Endothelial cell of umbilical vein (primary cell): ENCODE measurements around the gene TMEM207. TPM values are rescaled to one million over a fixed set of nuclear protein-coding genes. Genes with fewer than 3 reads are reported as not detected.

Experiments
- Bru-seq: library from RNA; stranded (reverse); fragments of 400-500 nt; gene quantifications from one replicate; lab custom pipeline; 2021; lab: Mats Ljungman, UMichigan
- BruChase-seq, 2 experiments: library from RNA; stranded (reverse); fragments of 400-500 nt; gene quantifications; one replicate each; lab custom pipeline; 2021; lab: Mats Ljungman, UMichigan
- BruUV-seq: library from RNA; stranded (reverse); fragments of 400-500 nt; replicated peaks from 2 replicates; lab custom pipeline; 2021; lab: Mats Ljungman, UMichigan
- CTCF ChIA-PET: fragments of 300-600, 350-600 bp; sonication (Branson Sonifier 250); formaldehyde crosslinking; loops from one replicate; lab custom pipeline; 2021; ENCODE audit warnings: antibody characterized with exemption, inconsistent platforms; lab: Charles Lee
- POLR2A ChIA-PET: fragments of 300-600, 350-600 bp; sonication (Branson Sonifier 250); formaldehyde crosslinking; loops from one replicate; lab custom pipeline; 2021; ENCODE audit warnings: antibody characterized with exemption, inconsistent platforms; lab: Charles Lee
- DNase-seq: peaks from one replicate; pipeline ENCODE4 v3.0.0-alpha.2; 2011; ENCODE audit warnings: low read depth, low spot score
- FAIRE-seq: peaks from 2 replicates; lab custom pipeline; 2011; peaks lifted over from hg19 to GRCh38; lab: Jason Lieb, UNC
- H2AFZ ChIP-seq: 2 replicates; pipeline ENCODE4 v1.6.0; 2012; ENCODE audit warnings: low read depth, low read length, control low read depth, inconsistent platforms
- H3K27ac ChIP-seq: 2 replicates; pipeline ENCODE4 v1.5.1; 2011; ENCODE audit warnings: low read depth, mild to moderate bottlenecking, control low read depth, low read length, moderate library complexity; ENCODE audit not compliant: insufficient read depth
- H3K27me3 ChIP-seq, 2 experiments: 2 replicates each; pipeline versions ENCODE4 v1.6.0 to v1.6.1; 2011; ENCODE audit warnings: low read length in 2 of 2, mixed read lengths in 1 of 2; ENCODE audit not compliant: control insufficient read depth in 2 of 2, insufficient read depth in 2 of 2
- H3K36me3 ChIP-seq, 2 experiments: 2 replicates in 1 of 2; 3 replicates in 1 of 2; pipeline ENCODE4 v1.5.1; 2011; ENCODE audit warnings: low read length in 2 of 2, mild to moderate bottlenecking in 1 of 2, moderate library complexity in 1 of 2; ENCODE audit not compliant: control insufficient read depth in 2 of 2, insufficient read depth in 2 of 2; ENCODE audit errors: extremely low read depth in 1 of 2
- H3K4me1 ChIP-seq: 3 replicates; pipeline ENCODE4 v1.5.1; 2011; ENCODE audit warnings: mild to moderate bottlenecking, low read length; ENCODE audit not compliant: control insufficient read depth, insufficient read depth; ENCODE audit errors: extremely low read depth
- H3K4me2 ChIP-seq: 2 replicates; pipeline ENCODE4 v1.6.1; 2011; ENCODE audit warnings: low read length, control low read depth, mixed read lengths; ENCODE audit not compliant: insufficient read depth
- H3K4me3 ChIP-seq, 3 experiments: fragments of 200-600 bp in 1 of 3; sonication (generic), shearing (Covaris generic) in 1 of 3; replicated peaks in 1 of 3; 2 replicates each; pipeline ENCODE4 v1.5.1; 2011 to 2016; ENCODE audit warnings: control low read depth in 3 of 3, low read length in 3 of 3, mild to moderate bottlenecking in 2 of 3, inconsistent platforms in 1 of 3, low read depth in 1 of 3, moderate library complexity in 1 of 3; ENCODE audit not compliant: insufficient read depth in 1 of 3
- H3K79me2 ChIP-seq: 2 replicates; pipeline ENCODE4 v1.6.0; 2012; ENCODE audit warnings: low read length, inconsistent platforms; ENCODE audit not compliant: control insufficient read depth, insufficient read depth
- H3K9ac ChIP-seq: replicated peaks from 2 replicates; pipeline ENCODE3; 2011; ENCODE audit warnings: low read length, control low read depth; ENCODE audit not compliant: insufficient read depth; ENCODE audit errors: extremely low read depth
- H3K9me1 ChIP-seq: replicated peaks from 3 replicates; pipeline ENCODE4 v1.6.0; 2011; ENCODE audit warnings: mild to moderate bottlenecking, low read length; ENCODE audit not compliant: control insufficient read depth, insufficient read depth; ENCODE audit errors: extremely low read depth
- H3K9me3 ChIP-seq: replicated peaks from 2 replicates; pipeline ENCODE4 v1.5.1; 2012; ENCODE audit warnings: low read length, inconsistent platforms; ENCODE audit not compliant: control insufficient read depth, insufficient read depth
- H4K20me1 ChIP-seq: replicated peaks from 2 replicates; pipeline ENCODE3; 2011; ENCODE audit warnings: mild to moderate bottlenecking, low read length; ENCODE audit not compliant: control insufficient read depth, insufficient read depth; ENCODE audit errors: extremely low read depth
- CTCF ChIP-seq, 2 donors: IDR thresholded peaks; 1 replicate in 1 of 2; 2 replicates in 1 of 2; pipeline ENCODE4 v1.5.1; 2011; ENCODE audit warnings: low read length in 2 of 2, mild to moderate bottlenecking in 2 of 2, moderate library complexity in 2 of 2, control low read depth in 1 of 2, inconsistent platforms in 1 of 2, low read depth in 1 of 2; ENCODE audit not compliant: insufficient read depth in 1 of 2; ENCODE audit errors: extremely low read depth in 1 of 2
- EZH2 ChIP-seq: IDR thresholded peaks from 2 replicates; pipeline ENCODE4 v1.6.1; 2012; ENCODE audit warnings: borderline replicate concordance, low read depth, mild to moderate bottlenecking, moderate library complexity, low read length, inconsistent platforms; ENCODE audit not compliant: severe bottlenecking
- FOS ChIP-seq: IDR thresholded peaks from 2 replicates; pipeline ENCODE4 v1.6.1; 2011; ENCODE audit warnings: mild to moderate bottlenecking, low read length, moderate library complexity, borderline replicate concordance; ENCODE audit not compliant: insufficient read depth
- GATA2 ChIP-seq: IDR thresholded peaks from 2 replicates; pipeline ENCODE4 v1.7.0; 2011; ENCODE audit warnings: low read depth, mild to moderate bottlenecking, moderate library complexity, mixed read lengths, low read length; ENCODE audit not compliant: insufficient read length, insufficient read depth
- JUN ChIP-seq: IDR thresholded peaks from 2 replicates; pipeline ENCODE4 v1.6.1; 2011; ENCODE audit warnings: borderline replicate concordance, low read depth; ENCODE audit not compliant: insufficient read length, insufficient read depth
- MAX ChIP-seq: IDR thresholded peaks from 2 replicates; pipeline ENCODE4 v1.6.1; 2011; ENCODE audit not compliant: insufficient read depth, insufficient read length
- MYC ChIP-seq: IDR thresholded peaks from one replicate; pipeline ENCODE4 v1.6.1; 2011; ENCODE audit warnings: mild to moderate bottlenecking, low read depth, low read length
- POLR2A ChIP-seq: IDR thresholded peaks from 2 replicates; pipeline ENCODE4 v1.6.1; 2012; ENCODE audit warnings: low read depth, mild to moderate bottlenecking, control low read depth, low read length
- POLR2AphosphoS5 ChIP-seq: IDR thresholded peaks from 2 replicates; pipeline ENCODE4 v1.6.1; 2012; ENCODE audit warnings: low read depth, mild to moderate bottlenecking, control low read depth, low read length, moderate library complexity; ENCODE audit not compliant: insufficient read depth
- dilution Hi-C: fragments of 300-500 bp; cut with MboI; formaldehyde crosslinking; loops from one replicate; pipeline ENCODE4 v1.15.0; 2019; ENCODE audit warnings: low sequenced_read_pairs; ENCODE audit not compliant: extremely low pct_ligation_motif_present
- intact Hi-C: fragments of 100-400 bp; cut with micrococcal nuclease; formaldehyde crosslinking; loops from one replicate; pipeline ENCODE4 v1.10.0; 2022
- long read RNA-seq: library from polyadenylated mRNA; stranded (forward); transcript quantifications from one replicate; pipeline ENCODE4 v2.0.0, GENCODE V29; 2021
- polyA minus RNA-seq, 3 experiments: library from RNA; depleted of rRNA, polyadenylated mRNA; stranded (reverse); fragments of >200 nt; gene quantifications; 1 replicate in 1 of 3; 2 replicates in 2 of 3; pipeline ENCODE4 v1.2.3, GENCODE V29; 2011
- polyA plus RNA-seq, 4 experiments: library from polyadenylated mRNA; depleted of rRNA in 3 of 4; stranded (reverse) in 3 of 4; unstranded in 1 of 4; fragments of >200 nt; gene quantifications; 2 replicates each; pipeline versions ENCODE4 v1.2.1 to v1.2.3, GENCODE V29; 2011 to 2012; ENCODE audit warnings: missing spikeins in 1 of 4
- total RNA-seq: library from RNA; stranded (reverse); gene quantifications from 2 replicates; pipeline ENCODE4 v1.2.3, GENCODE V29; 2021

TMEM207 gene
- not detected in 2 replicates for total RNA-seq
- polyA plus RNA-seq: not detected in 2 replicates
- not detected in 2 replicates for polyA plus RNA-seq (2011; cell fraction: cytosol; rRNA removed)
- polyA plus RNA-seq (2011; cell fraction: nucleus; rRNA removed): not detected in 2 replicates
- not detected in 2 replicates for polyA plus RNA-seq (2012)
- polyA minus RNA-seq: not detected in 2 replicates
- not detected for polyA minus RNA-seq (2011; cell fraction: cytosol; rRNA and poly(A)+ RNA removed)
- polyA minus RNA-seq (2011; cell fraction: nucleus; rRNA and poly(A)+ RNA removed): not detected in 2 replicates
- not detected for Bru-seq, nascent RNA
- not detected for BruChase-seq, experiment 1, labeled RNA remaining after a 6-hour chase
- not detected for BruChase-seq, experiment 2, labeled RNA remaining after a 2-hour chase
- long read RNA-seq: 0 reads

- H2AFZ ChIP-seq: no peak within 1 kb of the TSS
- no peak for FAIRE-seq
- ChIA-PET CTCF (interaction anchor here (1.2 to 1.5 kb wide), 3 partner anchors 128 to 601 kb away, joined by 3 to 4 read pairs (median 3); partner anchors contain the start of gene CLDN1), POLR2A (no interaction called here)
- BruUV-seq: no TSS peak
- dilution Hi-C loops (no loop called here), intact Hi-C loops (no loop called here)
- no peaks in the 10 kb centered on the region for H3K36me3 ChIP-seq
- no peaks in the 10 kb centered on the region for H3K79me2 ChIP-seq
- no peaks in the 10 kb centered on the region for H3K9me1 ChIP-seq
- H4K20me1 ChIP-seq: no peaks in the 10 kb centered on the region
- peaks cover 4% of the 10 kb centered on the region for H3K4me1 ChIP-seq
- H3K9me3 ChIP-seq: no peaks in the 10 kb centered on the region
- no peak within 1 kb of the TSS for H3K4me3 ChIP-seq
- peaks cover 8 to 11% of the 10 kb centered on the region in 2 experiments for H3K27me3 ChIP-seq
- TF ChIP-seq MYC: no peak
- no peak for TF ChIP-seq FOS
- no peak for TF ChIP-seq EZH2
- no peak for TF ChIP-seq MAX
- TF ChIP-seq CTCF (IDR thresholded peaks at IDR 0.05; ENCODE audit: extremely low read depth in 1 of 2, insufficient read depth in 1 of 2, low read depth in 1 of 2, low read length in 2 of 2): no peak
- TF ChIP-seq GATA2: no peak
- TF ChIP-seq JUN: no peak
- TF ChIP-seq POLR2AphosphoS5: no peak
- TF ChIP-seq POLR2A: no peak
- H3K4me2 ChIP-seq: no peak within 1 kb of the TSS
- H3K27ac ChIP-seq: no peak within 1 kb of the TSS
- no peak for DNase-seq
- H3K9ac ChIP-seq: no peak within 1 kb of the TSS
Observed at GRCh38 chr3:190449801-190450200, at the start of gene TMEM207. TMEM207 (minus strand) TSS chr3:190449901; CDS start chr3:190449809, 92 bp downstream.
